ENCODE measurements around the gene MINK1. TPM values are rescaled to one million over a fixed set of nuclear protein-coding genes. Genes with fewer than 3 reads are reported as not detected.

MINK1 gene
- total and polyA plus RNA-seq, 7 donors, result 8.9 to 23.8 (median 19.2) TPM

GRCh38 chr17:4815043-4815675 lies 18.0 kb upstream of the MINK1 start:
- H3K4me1 ChIP-seq, result no peaks in the 10 kb centered on the region
- peaks cover 0 to 32% of the 10 kb centered on the region in 2 donors for H3K36me3 ChIP-seq (ENCODE audit: insufficient read depth in 1 of 2, low read depth in 1 of 2)
- H3K27ac ChIP-seq, result no peak overlapping the region
- H3K27me3 ChIP-seq (ENCODE audit: insufficient read depth in 3 of 3, low read length in 2 of 3), result no peaks in the 10 kb centered on the region
- H3K9me3 ChIP-seq, result no peaks in the 10 kb centered on the region
- ATAC-seq, result no peak
- peak in 1 of 2 donors; percentile 19 for DNase-seq
- no peak for TF ChIP-seq CTCF (IDR thresholded peaks at IDR 0.05)
- 85 to 94% (median 89%) methylated on average over 7 of the region's 7 CpGs for WGBS, 3 donors
- intact Hi-C loops (cut with DNase I), result no loop called here
- no peak overlapping the region for H3K4me3 ChIP-seq

- intact Hi-C loops (cut with DNase I), result no loop called here
- DNase-seq (peak in 1 of 2 donors; percentile 15), ATAC-seq (no peak)
- no peak overlapping the region for H3K4me3 ChIP-seq
- no peak for TF ChIP-seq CTCF (IDR thresholded peaks at IDR 0.05)
- no peak overlapping the region for H3K27ac ChIP-seq
- WGBS, 3 donors, result 90 to 92% (median 92%) methylated on average over 13 of the region's 13 CpGs
- H3K4me1 ChIP-seq, result no peaks in the 10 kb centered on the region
- H3K36me3 ChIP-seq (ENCODE audit: insufficient read depth in 1 of 2, low read depth in 1 of 2), result peaks cover 0 to 40% of the 10 kb centered on the region in 2 donors
- H3K27me3 ChIP-seq (ENCODE audit: insufficient read depth in 3 of 3, low read length in 2 of 3), result no peaks in the 10 kb centered on the region
- no peaks in the 10 kb centered on the region for H3K9me3 ChIP-seq
Measured at GRCh38 chr17:4816826-4817225, 16.3 kb upstream of the MINK1 start.

GRCh38 chr17:4818276-4818675 lies 14.9 kb upstream of the MINK1 start:
- 81 to 87% (median 86%) methylated on average over 11 to 12 of the region's 12 CpGs for WGBS, 3 donors
- H3K27me3 ChIP-seq (ENCODE audit: insufficient read depth in 3 of 3, low read length in 2 of 3), result no peaks in the 10 kb centered on the region
- H3K9me3 ChIP-seq, result no peaks in the 10 kb centered on the region
- ATAC-seq, result no peak
- peaks cover 0 to 43% of the 10 kb centered on the region in 2 donors for H3K36me3 ChIP-seq (ENCODE audit: insufficient read depth in 1 of 2, low read depth in 1 of 2)
- peak in 1 of 2 donors; percentile 30 for DNase-seq
- TF ChIP-seq CTCF (IDR thresholded peaks at IDR 0.05), result no peak
- no peak overlapping the region for H3K27ac ChIP-seq
- no peaks in the 10 kb centered on the region for H3K4me1 ChIP-seq
- intact Hi-C loops (cut with DNase I), result no loop called here
- no peak overlapping the region for H3K4me3 ChIP-seq

GRCh38 chr17:4822835-4823234 lies 10.3 kb upstream of the MINK1 start:
- Histone ChIP-seq H3K27ac (no peak overlapping the region), H3K9me3 (no peaks in the 10 kb centered on the region), H3K36me3 (ENCODE audit: insufficient read depth in 1 of 2, low read depth in 1 of 2) (peaks cover 0 to 22% of the 10 kb centered on the region in 2 donors), H3K4me1 (no peaks in the 10 kb centered on the region), H3K27me3 (ENCODE audit: insufficient read depth in 3 of 3, low read length in 2 of 3) (no peaks in the 10 kb centered on the region), H3K4me3 (no peak overlapping the region)
- no peak for TF ChIP-seq CTCF (IDR thresholded peaks at IDR 0.05)
- peak in 1 of 2 donors; percentile 24 for DNase-seq
- ATAC-seq, result no peak
- 75 to 90% (median 77%) methylated on average over 3 of the region's 3 CpGs for WGBS, 3 donors
- intact Hi-C loops (cut with DNase I), result no loop called here

All from psoas muscle (tissue), 8 donors.